Measurements from ENCODE around the gene MAP7D3.

The MAP7D3 gene

DNA sequence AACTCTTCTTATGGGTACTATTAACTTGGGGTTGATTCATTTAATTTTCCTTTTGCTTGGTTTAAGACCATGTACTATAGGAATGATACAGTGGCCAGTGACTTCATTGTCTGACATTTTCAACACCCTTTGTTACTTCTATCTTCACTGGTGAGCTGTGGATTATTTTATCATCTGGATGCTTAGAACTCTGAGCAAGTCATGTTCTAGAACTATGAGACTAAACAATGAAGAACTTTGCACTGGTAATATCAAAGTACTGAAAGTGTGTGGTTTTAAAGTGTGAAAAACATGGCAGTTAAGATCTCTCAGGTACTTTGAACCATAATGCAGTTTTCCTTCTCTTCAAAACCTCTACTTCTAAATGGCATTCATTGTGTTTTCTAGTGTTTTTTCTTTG is 47.8 kb downstream of the MAP7D3 start:
- DNase-seq, result peak; percentile 19

DNA sequence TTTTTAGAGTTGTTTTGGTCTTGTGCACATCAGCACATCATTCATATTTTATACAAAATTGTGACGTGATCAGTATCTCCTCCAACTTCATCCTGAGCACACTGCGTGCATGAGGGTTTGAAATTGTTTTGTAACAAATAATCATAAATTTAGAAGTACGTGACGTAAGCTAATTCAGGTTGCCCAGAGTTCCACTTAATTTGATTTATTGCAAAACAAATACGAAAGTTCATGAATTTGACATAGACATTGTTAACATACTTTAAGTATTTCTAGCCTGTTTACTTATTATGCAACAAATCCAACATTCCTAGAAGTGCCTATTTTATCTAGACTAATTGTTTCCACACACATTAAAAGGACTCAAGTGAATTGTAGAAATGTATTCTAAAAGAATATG is 48.3 kb downstream of the MAP7D3 start:
- no peak for DNase-seq

GRCh38 chrX:136201601-136202000 is 49.6 kb downstream of the MAP7D3 start:
- DNase-seq, result no peak

DNA sequence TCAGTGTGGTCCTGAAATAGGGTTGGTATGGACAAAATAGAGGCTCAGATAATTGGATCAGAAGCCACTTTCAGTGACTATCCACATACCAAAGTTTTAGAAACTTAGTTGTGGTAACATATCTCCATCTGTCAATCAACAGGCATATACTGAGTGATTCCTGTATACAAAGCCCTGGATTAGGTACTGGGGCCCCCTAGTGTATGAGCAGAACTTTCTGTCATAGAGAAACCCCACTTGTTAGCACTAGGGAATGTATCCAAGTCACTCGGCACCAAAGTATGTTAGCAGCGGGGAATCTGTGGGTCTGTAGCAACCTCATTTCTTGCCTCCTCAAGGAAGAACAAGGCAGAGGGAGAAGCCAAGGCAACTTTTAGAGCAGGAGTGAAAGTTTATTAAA is 50.7 kb downstream of the MAP7D3 start:
- peak; percentile 26 for DNase-seq

- DNase-seq, result no peak
These were observed 51.8 kb downstream of the MAP7D3 start for GRCh38 chrX:136199365-136199764.

DNA sequence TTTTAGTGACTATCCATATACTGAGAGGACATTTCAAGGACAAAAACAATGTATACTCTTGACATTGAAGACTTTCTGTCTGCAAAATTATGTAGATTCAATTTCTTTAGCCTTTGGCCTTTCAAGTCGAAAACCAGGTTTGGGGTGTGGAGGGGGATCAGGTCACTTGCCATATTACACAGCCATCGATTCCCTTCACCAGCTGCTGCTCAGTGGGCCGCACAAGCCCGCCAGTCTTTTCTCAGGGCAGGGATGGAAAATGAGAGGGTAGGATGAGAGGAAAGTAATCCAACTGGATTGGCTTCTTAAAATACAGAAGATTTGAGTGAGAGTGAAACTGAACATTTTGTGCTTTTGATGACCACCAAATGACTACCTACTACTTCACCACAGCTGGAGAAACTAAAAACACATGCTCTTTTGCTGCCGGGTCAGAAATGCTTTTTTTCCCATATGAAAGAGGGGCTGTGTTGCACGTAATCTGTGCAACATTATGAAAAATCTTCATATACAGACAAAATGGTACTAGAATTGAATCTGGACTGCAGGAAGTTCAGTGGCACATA is 52.4 kb downstream of the MAP7D3 start:
- DNase-seq, result no peak

- no peak for DNase-seq
These were observed 53.2 kb downstream of the MAP7D3 start for GRCh38 chrX:136198010-136198409.

GRCh38 chrX:136196691-136197155 is 54.5 kb downstream of the MAP7D3 start:
- no peak for DNase-seq

DNA sequence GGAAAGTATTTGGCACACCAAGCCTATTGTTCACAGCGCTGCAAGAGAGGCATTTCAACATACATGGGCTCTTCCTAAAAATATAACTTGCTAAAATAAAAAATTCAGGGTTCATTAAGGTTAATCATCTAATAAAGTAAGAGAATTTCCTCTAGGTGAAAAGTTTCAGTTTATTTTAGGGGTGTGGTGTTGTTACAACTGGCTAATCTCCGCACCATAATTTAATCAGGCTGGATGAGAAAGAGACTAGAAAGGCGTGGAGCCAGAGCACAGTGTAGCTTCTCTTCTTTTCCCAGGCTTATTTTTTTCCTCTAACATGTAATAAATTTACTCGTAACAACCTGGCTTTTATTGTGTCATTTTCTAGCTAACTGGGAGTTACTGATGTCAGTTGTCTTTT is 56.0 kb downstream of the MAP7D3 start:
- DNase-seq, result no peak

GRCh38 chrX:136194536-136194935 is 56.7 kb downstream of the MAP7D3 start:
- no peak for DNase-seq

- DNase-seq, result no peak
These were observed 57.4 kb downstream of the MAP7D3 start for GRCh38 chrX:136193771-136194170.

- DNase-seq, result no peak
These were observed 58.3 kb downstream of the MAP7D3 start for GRCh38 chrX:136192839-136193414.

DNA sequence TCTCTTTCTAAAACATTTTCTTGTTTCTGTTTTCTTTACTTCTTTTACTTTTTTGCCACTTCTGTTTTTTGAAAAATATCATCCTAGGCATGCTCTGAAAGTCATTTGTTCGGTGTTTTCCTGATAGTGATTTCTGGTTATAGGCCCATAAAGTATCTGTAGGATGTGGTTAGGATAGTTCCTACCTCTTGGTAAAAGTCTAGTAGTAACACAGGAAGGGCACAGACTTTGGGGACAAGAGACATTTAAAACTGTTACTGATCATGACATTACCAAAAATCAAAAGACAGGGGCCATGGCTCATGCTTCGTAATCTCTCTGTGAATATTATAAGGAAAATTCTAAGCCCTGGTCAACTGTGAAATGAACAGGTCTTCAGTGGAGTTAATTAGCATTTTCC is 59.1 kb downstream of the MAP7D3 start:
- no peak for DNase-seq

DNA sequence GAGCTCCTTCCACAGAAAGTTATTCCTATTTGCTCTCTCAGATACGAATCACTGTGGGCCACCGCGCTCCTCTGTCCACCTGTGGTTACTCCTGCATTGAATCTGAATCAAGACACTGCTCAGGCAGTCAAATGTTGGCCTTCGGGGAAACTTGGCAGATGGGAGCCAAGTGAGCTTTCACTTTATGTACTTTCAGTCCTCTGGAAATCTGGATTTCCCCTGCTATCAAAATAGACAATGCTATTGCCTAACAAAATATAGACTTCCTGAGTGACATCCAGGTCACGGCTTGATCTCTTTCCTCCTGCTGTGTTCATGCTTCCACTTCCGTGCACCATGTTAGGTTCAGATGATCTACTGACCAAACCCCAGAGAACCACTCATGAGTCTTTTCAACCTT is 60.0 kb downstream of the MAP7D3 start:
- no peak for DNase-seq

DNA sequence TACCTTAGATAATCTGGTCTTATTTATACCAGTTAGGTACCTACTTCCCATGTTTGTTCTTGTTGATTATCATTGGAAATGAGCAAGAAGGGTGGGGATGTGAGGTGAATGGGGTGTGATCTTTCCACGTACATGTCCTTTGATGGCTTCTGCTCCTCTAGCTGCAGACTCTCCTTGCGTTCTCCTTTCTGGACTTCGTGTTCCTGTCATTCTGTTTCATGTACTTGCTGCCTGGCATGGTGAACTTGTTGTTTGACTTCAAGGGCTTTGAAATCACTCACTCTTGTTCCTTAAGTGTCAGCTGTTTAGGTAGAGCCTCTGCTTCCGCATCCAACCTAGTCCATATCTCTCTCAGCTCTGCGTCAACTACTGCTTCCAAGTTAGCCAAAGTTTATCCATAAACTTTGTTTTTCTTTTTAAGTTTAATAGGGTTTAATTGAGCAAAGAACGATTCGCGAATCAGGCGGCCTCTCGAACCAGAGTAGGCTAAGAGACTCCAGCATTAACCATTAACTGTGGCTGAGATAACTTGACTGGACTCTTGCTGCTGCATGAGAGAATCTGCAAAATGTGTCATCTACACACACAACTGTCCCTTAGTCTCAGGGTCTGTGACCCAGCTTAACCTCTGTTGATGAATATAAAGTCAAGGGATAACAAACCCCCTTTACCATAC is 61.0 kb downstream of the MAP7D3 start:
- no peak for DNase-seq

DNA sequence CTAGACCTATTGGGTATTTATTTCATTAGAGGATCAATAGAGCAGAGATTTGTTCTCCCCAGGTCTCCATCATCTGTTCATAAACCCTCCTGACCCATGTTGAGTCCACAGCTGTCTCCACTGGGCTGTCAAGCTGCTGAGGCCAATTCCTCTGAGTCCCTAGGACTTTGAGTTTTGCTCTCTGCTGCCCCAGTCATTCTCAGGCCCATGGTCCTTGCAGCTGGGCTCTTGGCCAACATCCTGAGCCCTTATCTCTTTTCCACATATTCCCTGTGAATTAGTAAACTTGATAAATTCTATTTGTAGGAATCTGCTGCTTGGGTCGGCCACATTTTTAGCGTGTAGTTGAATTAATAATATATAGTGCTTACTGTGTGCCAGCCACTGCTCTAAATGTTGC is 62.0 kb downstream of the MAP7D3 start:
- no peak for DNase-seq

DNA sequence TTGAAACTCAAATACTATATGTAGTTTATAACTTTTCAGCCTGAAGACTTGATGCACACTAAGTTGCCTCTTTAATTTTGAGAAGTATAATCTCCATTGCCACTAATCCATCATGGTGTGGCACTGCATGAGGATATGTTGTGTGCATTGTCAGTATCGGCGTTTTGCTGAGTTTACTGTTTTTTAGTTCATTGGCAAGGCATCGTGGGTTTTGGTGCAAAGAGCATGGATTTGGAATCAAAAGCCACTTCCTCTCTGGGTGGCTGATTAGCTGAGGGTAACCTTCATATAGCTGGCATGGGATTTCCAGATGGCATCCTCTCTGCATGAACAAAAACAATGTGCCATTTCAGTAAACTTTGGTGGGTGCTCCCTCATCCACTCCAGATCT is 65.2 kb downstream of the MAP7D3 start:
- DNase-seq, result no peak

- DNase-seq, result no peak
These were observed 65.7 kb downstream of the MAP7D3 start for GRCh38 chrX:136185401-136186022.

GRCh38 chrX:136183917-136184316 is 67.3 kb downstream of the MAP7D3 start:
- DNase-seq, result no peak

GRCh38 chrX:136183172-136183571 is 68.0 kb downstream of the MAP7D3 start:
- no peak for DNase-seq

- DNase-seq, result no peak
These were observed 68.8 kb downstream of the MAP7D3 start for GRCh38 chrX:136182414-136182813.

DNA sequence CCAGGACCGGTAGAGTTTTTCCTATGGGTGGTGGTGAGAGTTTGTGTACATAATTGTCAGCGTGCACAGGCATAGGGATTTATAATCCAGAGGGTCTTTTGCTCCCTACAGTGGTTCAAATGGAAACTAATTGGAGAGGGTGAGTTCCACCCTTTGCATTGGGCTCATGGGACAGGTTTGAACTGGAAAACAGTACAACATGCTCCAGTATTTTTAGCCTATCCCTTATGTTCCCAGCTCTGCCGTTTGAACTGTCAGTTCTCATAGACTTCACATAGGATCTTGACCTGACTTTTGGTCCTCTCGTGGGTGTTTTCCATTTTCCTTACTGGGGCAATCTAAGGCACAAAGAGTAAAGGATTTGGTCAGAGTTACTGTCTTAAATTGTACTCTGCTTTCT is 72.1 kb downstream of the MAP7D3 start:
- no peak for DNase-seq

DNA sequence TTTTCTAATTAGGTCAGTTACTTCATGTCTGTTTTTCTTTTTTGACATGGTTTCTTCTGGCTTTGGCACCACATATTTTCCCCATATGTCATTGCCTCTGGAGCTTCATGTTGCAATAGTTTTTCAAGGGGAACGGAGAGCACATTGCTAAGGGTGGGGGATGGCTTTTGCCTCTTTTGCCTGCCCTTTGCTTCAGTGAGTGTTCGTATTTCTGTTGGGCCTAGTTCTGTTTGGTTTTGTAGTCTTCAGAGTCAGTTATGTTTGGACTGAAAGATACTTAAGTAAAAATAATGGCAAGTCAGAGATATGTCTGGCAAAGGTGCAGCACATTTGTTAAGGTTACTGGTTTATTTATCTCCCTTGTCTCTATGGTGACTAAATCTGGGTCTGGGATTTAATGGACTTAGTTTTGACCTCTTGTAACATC is 74.8 kb downstream of the MAP7D3 start:
- no peak for DNase-seq

- DNase-seq, result no peak
These were observed 79.8 kb downstream of the MAP7D3 start for GRCh38 chrX:136171420-136171819.

Data from CD4-positive, alpha-beta T cell treated with Interleukin-4 for 4 hours (primary cell).